Karpas-422 (cell line): Measurements from ENCODE around the gene PLEKHA5. TPM values are rescaled to one million over a fixed set of nuclear protein-coding genes. Genes with fewer than 3 reads are reported as not detected.
"Not testable (repeated sequence)": the region's sequence is repeated elsewhere in the genome, so short reads cannot be mapped to it uniquely, and the experiment has no call there.

Experiments
- DNase-seq: peaks from one replicate; pipeline ENCODE4 v3.0.0-alpha.2; 2015
- H2AFZ ChIP-seq: fragments of 200-600 bp; sonication (generic); 2 replicates; pipeline ENCODE4 v1.6.1; 2014; ENCODE audit warnings: antibody characterized with exemption, low read length, mixed read lengths
- H3K27ac ChIP-seq: fragments of 200-600 bp; sonication (generic); 2 replicates; pipeline ENCODE4 v1.5.1; 2014; ENCODE audit warnings: mild to moderate bottlenecking, low read length, moderate library complexity
- H3K27me3 ChIP-seq: fragments of 200-600 bp; sonication (generic); 2 replicates; pipeline ENCODE4 v1.6.1; 2014; ENCODE audit warnings: low read length, mixed read lengths
- H3K36me3 ChIP-seq: fragments of 200-600 bp; sonication (generic); 2 replicates; pipeline ENCODE4 v1.6.1; 2014; ENCODE audit warnings: low read length, mixed read lengths; ENCODE audit not compliant: insufficient read depth
- H3K4me1 ChIP-seq: fragments of 200-600 bp; sonication (generic); 2 replicates; pipeline ENCODE4 v1.6.1; 2014; ENCODE audit warnings: mild to moderate bottlenecking, low read length, mixed read lengths
- H3K4me2 ChIP-seq: fragments of 200-600 bp; sonication (generic); 2 replicates; pipeline ENCODE4 v1.6.1; 2014; ENCODE audit warnings: low read length, low read depth, mild to moderate bottlenecking; ENCODE audit not compliant: poor library complexity, severe bottlenecking
- H3K4me3 ChIP-seq: fragments of 200-600 bp; sonication (generic); 2 replicates; pipeline ENCODE4 v1.5.1; 2014; ENCODE audit warnings: mild to moderate bottlenecking, antibody characterized with exemption, low read length, mixed read lengths
- H3K79me2 ChIP-seq: fragments of 200-600 bp; sonication (generic); 2 replicates; pipeline ENCODE4 v1.6.1; 2014; ENCODE audit warnings: mild to moderate bottlenecking, low read length, mixed read lengths
- H3K9ac ChIP-seq: fragments of 200-600 bp; sonication (generic); 2 replicates; pipeline ENCODE4 v1.6.0; 2014; ENCODE audit warnings: low read length
- H3K9me2 ChIP-seq: fragments of 200-600 bp; sonication (generic), shearing (Covaris generic); replicated peaks from 2 replicates; pipeline ENCODE4 v1.6.0; 2014; ENCODE audit warnings: mild to moderate bottlenecking, low read length, moderate library complexity; ENCODE audit not compliant: insufficient read depth
- H3K9me3 ChIP-seq: fragments of 300-700, 200-600 bp; sonication (generic); 2 replicates; pipeline ENCODE4 v1.6.1; 2014; ENCODE audit warnings: low read length, mixed read lengths
- H4K20me1 ChIP-seq: fragments of 200-600 bp; sonication (generic); 2 replicates; pipeline ENCODE4 v1.6.1; 2014; ENCODE audit warnings: mild to moderate bottlenecking, antibody characterized with exemption, low read length, low read depth; ENCODE audit not compliant: insufficient read depth
- total RNA-seq: library from RNA; depleted of rRNA; stranded (reverse); fragments of >200 nt; shearing (Covaris generic); gene quantifications from 2 replicates; pipeline ENCODE4 v1.2.3, GENCODE V29; 2014; ENCODE audit warnings: low replicate concordance

Gene PLEKHA5
- total RNA-seq, 1 experiment from 2014 or later, result 189 TPM

- Histone ChIP-seq H3K4me1 (no peaks in the 10 kb centered on the region), H3K4me3 (no peak overlapping the region), H4K20me1 (no peaks in the 10 kb centered on the region), H3K27me3 (no peaks in the 10 kb centered on the region), H3K9me3 (no peaks in the 10 kb centered on the region), H3K27ac (no peak overlapping the region), H3K9ac (no peak overlapping the region), H3K79me2 (peaks cover 8% of the 10 kb centered on the region; the same call in 1 of the 2 replicates), H2AFZ (no peak overlapping the region), H3K9me2 (no peaks in the 10 kb centered on the region), H3K36me3 (peaks cover 22% of the 10 kb centered on the region), H3K4me2 (no peak overlapping the region)
- DNase-seq, result no peak
Observed at GRCh38 chr12:19326102-19326501, 196.6 kb downstream of the PLEKHA5 start.

DNA sequence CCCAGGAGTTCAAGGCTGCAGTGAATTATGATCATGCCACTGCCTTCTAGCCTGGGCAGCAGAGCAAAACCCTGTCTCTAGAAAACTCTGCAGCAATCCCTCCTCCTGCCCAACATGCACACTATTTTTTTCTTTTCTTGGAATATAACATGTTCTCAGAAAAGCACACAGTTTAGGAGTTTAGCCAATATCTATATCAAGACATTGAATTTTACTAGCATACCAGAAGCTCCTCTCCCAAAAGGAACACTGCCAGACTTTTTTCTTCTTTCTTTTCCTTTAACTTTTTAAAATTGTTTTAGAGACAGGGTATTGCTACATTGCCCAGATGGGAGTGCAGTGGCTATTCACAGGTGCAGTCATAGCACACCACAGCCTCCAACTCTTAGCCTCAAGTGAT, 202.7 kb downstream of the PLEKHA5 start:
- Histone ChIP-seq H3K4me2 (no peak overlapping the region), H3K4me1 (no peaks in the 10 kb centered on the region), H2AFZ (no peak overlapping the region), H3K79me2 (no peaks in the 10 kb centered on the region), H3K4me3 (no peak overlapping the region), H3K27ac (no peak overlapping the region), H3K27me3 (no peaks in the 10 kb centered on the region), H3K9me2 (no peaks in the 10 kb centered on the region), H3K9ac (no peak overlapping the region), H3K9me3 (no peaks in the 10 kb centered on the region), H4K20me1 (no peaks in the 10 kb centered on the region), H3K36me3 (peaks cover 15% of the 10 kb centered on the region)
- DNase-seq, result no peak

GRCh38 chr12:19338405-19338804, 208.9 kb downstream of the PLEKHA5 start:
- Histone ChIP-seq H3K4me1 (no peaks in the 10 kb centered on the region), H3K9me3 (no peaks in the 10 kb centered on the region), H3K4me2 (no peak overlapping the region), H4K20me1 (no peaks in the 10 kb centered on the region), H3K4me3 (no peak overlapping the region), H3K9me2 (no peaks in the 10 kb centered on the region), H3K27me3 (no peaks in the 10 kb centered on the region), H3K36me3 (peaks cover 19% of the 10 kb centered on the region; the same call in 1 of the 2 replicates), H3K79me2 (no peaks in the 10 kb centered on the region), H3K9ac (no peak overlapping the region), H3K27ac (no peak overlapping the region), H2AFZ (no peak overlapping the region)
- no peak for DNase-seq

DNA sequence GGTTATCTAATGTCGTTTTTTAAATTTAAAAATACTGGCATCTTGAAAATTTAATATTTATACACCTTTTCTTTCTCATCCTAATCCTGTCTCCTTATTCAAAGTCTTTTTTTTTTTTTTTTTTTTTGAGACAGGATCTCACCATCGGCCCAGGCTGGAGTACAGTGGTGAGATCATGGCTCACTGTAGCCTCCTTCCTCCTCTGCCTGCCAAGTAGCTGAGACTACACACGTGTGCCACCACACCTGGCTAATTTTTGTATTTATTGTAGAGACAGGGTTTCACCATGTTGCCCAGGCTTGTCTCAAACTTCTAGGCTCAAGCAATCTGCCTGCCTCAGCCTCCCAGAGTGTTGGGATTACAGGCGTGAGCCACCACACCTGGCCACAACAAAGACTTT, 221.3 kb downstream of the PLEKHA5 start:
- H3K4me2 ChIP-seq, H3K27me3 ChIP-seq, H3K9me2 ChIP-seq, H3K4me3 ChIP-seq, DNase-seq, H3K4me1 ChIP-seq, H3K79me2 ChIP-seq, H3K9ac ChIP-seq, H2AFZ ChIP-seq, H3K27ac ChIP-seq, H4K20me1 ChIP-seq, H3K9me3 ChIP-seq: not testable (repeated sequence)
- peaks cover 23% of the 10 kb centered on the region for H3K36me3 ChIP-seq

DNA sequence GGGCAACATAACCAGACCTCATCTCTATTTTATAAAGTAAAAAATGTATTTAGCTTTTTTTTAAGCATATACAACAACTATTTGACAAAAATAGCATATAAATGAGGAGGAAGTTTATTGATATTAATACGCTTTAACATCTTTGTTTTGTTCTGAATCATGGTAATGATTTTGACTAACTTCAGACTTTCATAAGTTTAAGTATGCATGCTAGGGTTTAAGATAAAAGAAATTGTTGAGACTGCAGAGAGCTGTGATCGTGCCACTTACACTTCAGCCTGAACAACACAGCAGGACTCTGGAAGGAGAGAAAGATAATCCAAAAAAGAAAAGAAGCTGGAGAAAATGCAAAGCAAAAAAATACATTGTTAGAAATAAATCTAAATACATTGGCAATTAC, 221.8 kb downstream of the PLEKHA5 start:
- Histone ChIP-seq H3K9me2 (no peaks in the 10 kb centered on the region), H3K4me1 (no peaks in the 10 kb centered on the region), H4K20me1 (no peaks in the 10 kb centered on the region), H3K4me3 (no peak overlapping the region), H3K79me2 (no peaks in the 10 kb centered on the region), H3K27me3 (no peaks in the 10 kb centered on the region), H3K9me3 (no peaks in the 10 kb centered on the region), H3K27ac (no peak overlapping the region), H2AFZ (no peak overlapping the region), H3K36me3 (peaks cover 23% of the 10 kb centered on the region), H3K9ac (no peak overlapping the region), H3K4me2 (no peak overlapping the region)
- no peak for DNase-seq

DNA sequence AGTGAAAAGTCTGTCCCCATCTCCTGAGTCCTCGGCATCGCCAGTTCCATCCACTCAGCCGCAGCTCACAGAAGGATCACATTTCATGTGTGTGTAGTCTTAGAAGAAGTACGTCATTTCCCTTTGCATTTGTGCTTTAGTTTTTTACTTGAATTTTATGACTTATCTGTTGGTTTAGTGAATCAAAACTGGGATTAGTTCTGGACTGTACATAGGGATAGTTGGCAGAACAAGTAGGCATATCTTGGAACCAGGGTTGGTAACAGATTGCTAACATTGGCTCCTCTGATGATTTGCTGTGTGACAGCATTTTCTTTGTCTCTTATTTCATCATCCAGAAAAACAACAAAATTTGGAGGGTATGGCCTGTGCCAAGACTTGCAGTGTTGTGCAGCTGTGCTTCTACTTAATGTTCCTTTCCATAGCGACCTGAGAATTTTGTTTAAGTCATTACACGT, 240.2 kb downstream of the PLEKHA5 start:
- DNase-seq, result no peak
- H4K20me1 ChIP-seq, result no peaks in the 10 kb centered on the region
- no peak overlapping the region for H3K9ac ChIP-seq
- no peak overlapping the region for H3K27ac ChIP-seq
- no peak overlapping the region for H3K4me3 ChIP-seq
- no peaks in the 10 kb centered on the region for H3K27me3 ChIP-seq
- H3K79me2 ChIP-seq, result no peaks in the 10 kb centered on the region
- H3K4me2 ChIP-seq, result no peak overlapping the region
- H2AFZ ChIP-seq, result no peak overlapping the region
- H3K9me2 ChIP-seq, result no peaks in the 10 kb centered on the region
- peaks cover 8% of the 10 kb centered on the region; the same call in 1 of the 2 replicates for H3K36me3 ChIP-seq
- H3K4me1 ChIP-seq, result no peaks in the 10 kb centered on the region
- no peaks in the 10 kb centered on the region for H3K9me3 ChIP-seq

- Histone ChIP-seq H3K4me3 (no peak overlapping the region), H3K9me3 (no peaks in the 10 kb centered on the region), H3K27ac (no peak overlapping the region), H4K20me1 (no peaks in the 10 kb centered on the region), H3K27me3 (no peaks in the 10 kb centered on the region), H2AFZ (no peak overlapping the region), H3K9me2 (no peaks in the 10 kb centered on the region), H3K9ac (no peak overlapping the region), H3K4me2 (no peak overlapping the region), H3K36me3 (peaks cover 14% of the 10 kb centered on the region; the same call in 1 of the 2 replicates), H3K4me1 (no peaks in the 10 kb centered on the region), H3K79me2 (no peaks in the 10 kb centered on the region)
- DNase-seq, result no peak
Observed at GRCh38 chr12:19373586-19373985, 244.1 kb downstream of the PLEKHA5 start.

DNA sequence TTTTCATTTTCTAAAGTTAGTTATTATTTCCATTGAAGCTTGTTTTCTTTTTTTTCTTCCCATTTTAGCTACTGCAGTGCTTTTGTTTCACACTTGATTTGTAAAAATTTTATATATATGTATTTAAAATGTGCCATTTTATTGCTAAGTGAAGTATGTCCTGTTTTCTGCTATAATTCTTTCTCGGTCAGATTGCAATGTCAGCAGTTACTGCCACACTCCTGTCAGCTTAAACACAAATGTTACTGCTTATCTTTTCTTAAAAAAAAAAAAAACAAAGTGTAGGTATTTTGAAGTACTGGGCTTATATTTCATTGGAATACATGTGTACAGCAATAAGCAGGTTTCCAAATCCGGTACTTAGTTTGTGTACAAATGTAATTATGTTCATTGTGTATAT, 246.4 kb downstream of the PLEKHA5 start:
- Histone ChIP-seq H3K79me2 (no peaks in the 10 kb centered on the region), H3K36me3 (peaks cover 17% of the 10 kb centered on the region; the same call in 1 of the 2 replicates), H3K4me3 (no peak overlapping the region), H2AFZ (no peak overlapping the region), H3K4me2 (no peak overlapping the region), H3K9ac (no peak overlapping the region), H3K9me3 (no peaks in the 10 kb centered on the region), H3K9me2 (no peaks in the 10 kb centered on the region), H3K27ac (no peak overlapping the region), H3K4me1 (no peaks in the 10 kb centered on the region), H3K27me3 (no peaks in the 10 kb centered on the region), H4K20me1 (no peaks in the 10 kb centered on the region)
- DNase-seq, result no peak

- Histone ChIP-seq H3K27me3 (no peaks in the 10 kb centered on the region), H4K20me1 (no peaks in the 10 kb centered on the region), H3K79me2 (no peaks in the 10 kb centered on the region), H3K4me3 (no peak overlapping the region), H3K9ac (no peak overlapping the region), H2AFZ (no peak overlapping the region), H3K27ac (no peak overlapping the region), H3K4me2 (no peak overlapping the region), H3K9me2 (no peaks in the 10 kb centered on the region), H3K4me1 (no peaks in the 10 kb centered on the region), H3K36me3 (peaks cover 15% of the 10 kb centered on the region; the same call in 1 of the 2 replicates), H3K9me3 (no peaks in the 10 kb centered on the region)
- DNase-seq, result no peak
Observed at GRCh38 chr12:19376691-19377090, 247.2 kb downstream of the PLEKHA5 start.
